ENCODE results near the gene CFHR1.

DNA sequence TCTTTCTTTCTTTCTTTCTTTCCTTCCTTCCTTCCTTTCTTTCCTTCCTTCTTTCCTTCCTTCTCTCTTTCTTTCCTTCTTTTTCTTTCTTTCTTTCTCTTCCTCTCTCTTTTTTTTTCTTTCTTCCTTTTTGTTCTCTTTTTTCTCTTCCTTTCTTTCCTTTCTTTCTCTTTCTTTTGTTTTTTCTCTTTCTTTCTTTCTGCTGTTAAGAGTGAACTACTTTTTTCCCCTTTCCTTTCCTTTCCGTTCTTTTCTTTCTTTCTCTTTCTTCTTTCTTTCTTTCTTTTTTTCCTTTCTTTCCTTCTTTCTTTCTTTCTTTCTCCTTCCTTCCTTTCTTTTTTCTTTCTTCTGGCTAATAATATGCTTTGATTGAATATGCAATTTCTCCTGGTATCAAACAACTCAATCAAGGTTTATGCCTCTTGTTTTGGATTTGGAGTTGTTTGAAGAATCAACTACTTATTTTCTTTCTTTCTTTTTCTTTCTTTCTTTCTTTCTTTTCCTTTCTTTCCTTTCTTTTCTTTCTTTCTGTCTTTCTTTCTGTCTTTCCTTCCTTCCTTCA, 40.9 kb downstream of the CFHR1 start:
- TF ChIP-seq, protein P1, sequence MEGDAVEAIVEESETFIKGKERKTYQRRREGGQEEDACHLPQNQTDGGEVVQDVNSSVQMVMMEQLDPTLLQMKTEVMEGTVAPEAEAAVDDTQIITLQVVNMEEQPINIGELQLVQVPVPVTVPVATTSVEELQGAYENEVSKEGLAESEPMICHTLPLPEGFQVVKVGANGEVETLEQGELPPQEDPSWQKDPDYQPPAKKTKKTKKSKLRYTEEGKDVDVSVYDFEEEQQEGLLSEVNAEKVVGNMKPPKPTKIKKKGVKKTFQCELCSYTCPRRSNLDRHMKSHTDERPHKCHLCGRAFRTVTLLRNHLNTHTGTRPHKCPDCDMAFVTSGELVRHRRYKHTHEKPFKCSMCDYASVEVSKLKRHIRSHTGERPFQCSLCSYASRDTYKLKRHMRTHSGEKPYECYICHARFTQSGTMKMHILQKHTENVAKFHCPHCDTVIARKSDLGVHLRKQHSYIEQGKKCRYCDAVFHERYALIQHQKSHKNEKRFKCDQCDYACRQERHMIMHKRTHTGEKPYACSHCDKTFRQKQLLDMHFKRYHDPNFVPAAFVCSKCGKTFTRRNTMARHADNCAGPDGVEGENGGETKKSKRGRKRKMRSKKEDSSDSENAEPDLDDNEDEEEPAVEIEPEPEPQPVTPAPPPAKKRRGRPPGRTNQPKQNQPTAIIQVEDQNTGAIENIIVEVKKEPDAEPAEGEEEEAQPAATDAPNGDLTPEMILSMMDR (IDR thresholded peaks at IDR 0.05): no peak
- no peak for TF ChIP-seq EP300 (IDR thresholded peaks at IDR 0.05)

Data from ovary (tissue), 3 donors.